AG04450 (cell line): ENCODE measurements around the gene UQCRC1. TPM values are rescaled to one million over a fixed set of nuclear protein-coding genes. Genes with fewer than 3 reads are reported as not detected.

Experiments
- CTCF ChIA-PET: fragments of 300-600, 350-600 bp; formaldehyde crosslinking; extraction: SDS; loops from one replicate; lab custom pipeline; 2022; ENCODE audit warnings: antibody characterized with exemption, inconsistent platforms; lab: Charles Lee
- POLR2A ChIA-PET: fragments of 350-600 bp; formaldehyde crosslinking; extraction: SDS; loops from one replicate; lab custom pipeline; 2021; ENCODE audit warnings: antibody characterized with exemption, inconsistent platforms; lab: Yijun Ruan, JAX
- DNase-seq: peaks from one replicate; pipeline ENCODE4 v3.0.0-alpha.2; 2011; ENCODE audit warnings: low read depth, low spot score
- H3K27ac ChIP-seq: one replicate; pipeline ENCODE4 v1.5.1; 2012; ENCODE audit warnings: low read depth, low read length, control low read depth
- H3K27me3 ChIP-seq: one replicate; pipeline ENCODE4 v1.6.0; 2012; ENCODE audit warnings: low read length; ENCODE audit not compliant: control insufficient read depth, insufficient read depth
- H3K4me3 ChIP-seq: 2 replicates; pipeline ENCODE4 v1.5.1; 2011; ENCODE audit warnings: mild to moderate bottlenecking, low read depth, low read length, control low read depth
- H3K9me3 ChIP-seq: 2 replicates; pipeline ENCODE4 v1.5.1; 2012; ENCODE audit warnings: low read length; ENCODE audit not compliant: control insufficient read depth, insufficient read depth
- CTCF ChIP-seq: IDR thresholded peaks from 2 replicates; pipeline ENCODE4 v1.5.1; 2011; ENCODE audit warnings: low read depth, low read length, control low read depth, inconsistent platforms
- polyA plus RNA-seq: library from polyadenylated mRNA; depleted of rRNA; stranded (reverse); fragments of >200 nt; gene quantifications from 2 replicates; pipeline ENCODE4 v1.2.3, GENCODE V29; 2011

Gene UQCRC1
- polyA plus RNA-seq, 1 experiment, result 379 TPM

- peak within 1 kb of the TSS; percentile 99 for H3K27ac ChIP-seq
- no peaks in the 10 kb centered on the region for H3K27me3 ChIP-seq
- no peak for DNase-seq
- no peak for TF ChIP-seq CTCF
- CTCF ChIA-PET, result no interaction called here
- H3K4me3 ChIP-seq, result peak within 1 kb of the TSS; percentile 65
- POLR2A ChIA-PET, result no interaction called here
- no peaks in the 10 kb centered on the region; the same call in 1 of the 2 replicates for H3K9me3 ChIP-seq
Observed at GRCh38 chr3:48595075-48595525, 14.3 kb downstream of the UQCRC1 start, which contains the start of gene COL7A1. COL7A1 (minus strand) TSS chr3:48595329; CDS start chr3:48595159, 170 bp downstream.

- no peak for TF ChIP-seq CTCF
- H3K27me3 ChIP-seq, result no peaks in the 10 kb centered on the region
- ChIA-PET CTCF (no interaction called here), POLR2A (no interaction called here)
- DNase-seq, result no peak
- no peaks in the 10 kb centered on the region; the same call in 1 of the 2 replicates for H3K9me3 ChIP-seq
- peak overlapping the region; percentile 65 for H3K4me3 ChIP-seq
- H3K27ac ChIP-seq, result peak overlapping the region; percentile 65
Observed at GRCh38 chr3:48594417-48595049, 14.9 kb downstream of the UQCRC1 start.

GRCh38 chr3:48593337-48593736 lies 16.1 kb downstream of the UQCRC1 start:
- CTCF ChIA-PET, result no interaction called here
- no peak for TF ChIP-seq CTCF
- Histone ChIP-seq H3K9me3 (no peaks in the 10 kb centered on the region; the same call in 1 of the 2 replicates), H3K27ac (no peak overlapping the region), H3K4me3 (peak overlapping the region; percentile 65), H3K27me3 (no peaks in the 10 kb centered on the region)
- POLR2A ChIA-PET, result interaction anchor here (0.8 kb wide), 1 partner anchor 37 kb away, joined by 3 read pairs; the partner anchor contains the start of gene PFKFB4
- DNase-seq, result no peak

- ChIA-PET CTCF (interaction anchor here (0.6 kb wide), 1 partner anchor 29 kb away, joined by 5 read pairs; no protein-coding TSS in a partner anchor), POLR2A (no interaction called here)
- Histone ChIP-seq H3K27me3 (no peaks in the 10 kb centered on the region), H3K27ac (no peak overlapping the region), H3K9me3 (no peaks in the 10 kb centered on the region; the same call in 1 of the 2 replicates), H3K4me3 (no peak overlapping the region)
- DNase-seq, result no peak
- no peak for TF ChIP-seq CTCF
Observed at GRCh38 chr3:48592519-48593087, 16.8 kb downstream of the UQCRC1 start.

- Histone ChIP-seq H3K9me3 (no peaks in the 10 kb centered on the region; the same call in 1 of the 2 replicates), H3K27ac (no peak overlapping the region), H3K4me3 (no peak overlapping the region), H3K27me3 (no peaks in the 10 kb centered on the region)
- ChIA-PET POLR2A (no interaction called here), CTCF (interaction anchor here (0.6 kb wide), 1 partner anchor 28 kb away, joined by 5 read pairs; no protein-coding TSS in a partner anchor)
- no peak for DNase-seq
- no peak for TF ChIP-seq CTCF
Observed at GRCh38 chr3:48591886-48592518, 17.4 kb downstream of the UQCRC1 start.
